T follicular helper cell (primary cell): ENCODE results near the gene OAF.
"Not testable (repeated sequence)": the region's sequence is repeated elsewhere in the genome, so short reads cannot be mapped to it uniquely, and the experiment has no call there.

ENCODE experiments used
- DNase-seq: peaks from one replicate; pipeline ENCODE4 v3.0.0-alpha.2; 2020; ENCODE audit warnings: low read depth

OAF gene

DNA sequence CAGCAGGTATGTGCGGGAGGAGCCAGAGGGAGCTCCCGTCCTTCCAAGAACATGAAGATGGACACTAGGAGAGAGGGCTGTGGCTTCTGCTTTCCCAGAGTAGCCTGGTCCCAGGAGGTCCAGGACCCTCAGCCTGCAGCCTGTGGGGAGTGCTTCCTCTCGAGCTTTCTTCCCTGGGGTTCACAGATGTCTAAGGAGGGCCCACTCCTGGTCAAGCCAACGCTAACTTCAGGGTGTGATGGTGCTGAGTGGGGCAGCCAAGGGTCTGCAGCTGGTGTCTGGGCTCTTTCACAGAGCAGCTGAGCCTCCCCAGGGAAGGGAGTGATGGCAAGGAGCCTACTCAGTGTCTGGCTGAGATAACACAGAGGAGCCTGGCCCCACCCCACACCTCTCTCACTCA, 32.4 kb downstream of the OAF start:
- DNase-seq = no peak

DNA sequence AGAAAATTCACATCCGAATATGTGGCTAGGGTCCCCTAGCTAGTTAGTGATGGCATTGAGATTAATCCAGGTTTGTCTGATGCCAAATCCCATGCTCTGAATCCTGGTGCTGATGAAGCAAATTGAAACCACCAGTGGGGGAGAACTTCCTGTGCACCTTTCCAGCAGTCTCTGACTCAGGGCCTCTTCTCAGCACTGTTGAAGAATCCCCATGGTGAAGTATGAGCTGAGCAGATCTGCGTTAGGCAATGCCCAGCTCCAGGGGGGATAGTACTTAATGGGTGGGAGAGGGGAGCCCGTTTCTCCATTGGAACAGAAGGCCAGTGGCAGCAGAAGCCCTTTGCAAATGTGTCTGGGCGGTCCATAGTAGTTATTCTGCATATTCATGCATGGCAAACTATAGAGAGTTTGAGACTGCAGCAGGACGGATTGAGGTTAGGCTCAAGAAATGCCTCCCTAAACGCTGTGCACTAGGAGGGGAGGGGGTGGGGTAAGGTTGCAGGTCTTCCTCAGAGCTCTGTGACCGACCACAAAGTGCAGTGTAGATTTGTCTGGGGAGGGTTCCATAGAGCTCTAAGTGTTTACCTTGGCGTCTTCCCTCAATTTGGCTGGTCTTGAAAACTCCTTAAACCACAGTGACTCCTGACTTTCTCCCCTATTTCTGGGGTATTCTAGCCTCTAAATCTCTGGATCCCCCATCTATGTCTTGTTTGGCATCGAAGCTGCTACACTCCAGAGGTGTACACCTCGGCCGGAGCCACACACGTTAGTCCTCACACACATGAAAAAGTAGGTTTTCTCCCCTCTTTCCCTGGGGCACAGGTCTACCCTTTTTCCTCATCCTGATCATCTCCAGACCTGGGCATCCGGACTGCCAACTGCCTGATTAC, 33.9 kb downstream of the OAF start:
- no peak for DNase-seq

- no peak for DNase-seq
Measured at GRCh38 chr11:120245434-120245833, 34.6 kb downstream of the OAF start.

- no peak for DNase-seq
Measured at GRCh38 chr11:120248551-120249278, 37.9 kb downstream of the OAF start.

DNA sequence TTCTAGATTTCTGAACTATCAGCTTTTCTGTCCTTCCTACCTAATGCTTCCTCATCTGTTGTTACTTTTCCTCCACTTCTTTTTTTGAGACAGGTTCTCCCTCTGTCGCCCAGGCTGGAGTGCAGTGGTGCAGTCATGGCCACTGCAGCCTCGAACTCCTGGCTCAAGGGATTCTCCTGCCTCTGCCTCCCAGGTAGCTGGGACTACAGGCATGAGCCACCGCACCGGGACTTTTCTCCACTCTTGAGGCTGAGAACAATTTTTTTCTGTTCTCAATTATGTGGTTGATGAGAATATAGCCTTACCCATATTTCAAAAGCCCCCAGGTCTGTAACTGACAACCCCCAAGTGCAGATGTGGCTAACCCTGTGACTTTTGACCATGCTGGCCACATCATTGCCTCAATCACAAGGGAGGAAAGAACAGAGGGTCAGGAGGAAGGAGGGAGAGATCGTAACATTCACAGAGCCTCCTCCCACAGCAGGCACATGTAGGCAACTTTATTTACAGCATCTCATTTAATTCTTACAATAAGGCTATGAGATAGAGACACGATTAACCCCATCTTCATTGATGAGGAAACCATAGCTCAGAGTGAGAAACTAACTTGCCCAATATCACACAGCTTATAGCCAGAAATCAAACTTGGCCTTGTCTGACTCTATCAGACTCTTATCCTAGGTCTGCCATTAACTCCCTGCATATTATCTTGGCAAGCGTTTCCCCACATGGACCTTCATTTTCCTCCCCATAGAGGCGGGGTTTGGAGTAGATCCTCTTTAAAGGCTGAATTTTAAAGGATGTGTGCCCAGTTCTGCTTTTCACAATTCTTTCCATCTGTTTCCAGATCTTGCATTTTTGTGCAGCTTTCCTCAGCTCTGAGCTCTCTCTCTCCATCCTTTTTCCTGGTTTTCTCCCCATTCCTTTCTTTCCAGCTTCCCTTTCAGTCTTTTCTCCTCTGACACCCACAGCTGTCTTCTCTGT, 38.7 kb downstream of the OAF start:
- no peak for DNase-seq

GRCh38 chr11:120253377-120253776, 42.5 kb downstream of the OAF start:
- DNase-seq = not testable (repeated sequence)

DNA sequence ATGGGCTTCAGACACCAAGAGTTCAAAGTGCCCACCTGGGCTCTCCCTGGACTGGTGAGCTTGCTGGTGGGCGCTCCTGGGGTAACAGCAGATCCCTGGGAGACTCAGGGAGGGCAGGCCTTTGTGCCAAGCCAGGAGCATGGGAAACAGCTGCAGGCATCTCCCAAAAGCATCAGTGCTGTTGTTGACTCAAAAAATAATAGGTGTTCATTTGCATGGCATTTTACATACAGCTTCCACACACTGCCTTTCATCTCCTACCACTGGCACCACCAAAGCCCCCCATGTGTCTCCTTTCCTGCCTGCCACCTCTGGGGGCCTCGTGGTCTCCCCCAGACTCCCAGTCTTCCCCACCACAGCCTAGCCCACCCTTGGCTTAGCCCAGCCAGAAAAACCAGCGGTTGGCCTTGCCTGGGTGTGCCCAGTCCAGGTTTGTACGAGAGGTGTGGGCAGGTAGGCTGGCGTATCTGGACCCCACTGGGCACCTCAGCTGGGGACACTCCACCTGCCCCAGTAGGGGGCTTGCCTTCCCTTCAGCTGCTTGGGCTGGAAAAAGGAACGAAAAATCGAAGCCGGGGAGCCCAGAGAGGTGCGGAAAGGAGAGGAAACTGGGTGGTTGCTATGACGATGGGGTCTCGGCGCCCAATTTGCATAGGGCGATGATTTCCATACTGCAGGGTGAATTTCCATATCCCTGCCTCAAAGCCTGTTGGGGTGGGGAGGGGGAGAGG, 44.1 kb downstream of the OAF start:
- DNase-seq = no peak

DNA sequence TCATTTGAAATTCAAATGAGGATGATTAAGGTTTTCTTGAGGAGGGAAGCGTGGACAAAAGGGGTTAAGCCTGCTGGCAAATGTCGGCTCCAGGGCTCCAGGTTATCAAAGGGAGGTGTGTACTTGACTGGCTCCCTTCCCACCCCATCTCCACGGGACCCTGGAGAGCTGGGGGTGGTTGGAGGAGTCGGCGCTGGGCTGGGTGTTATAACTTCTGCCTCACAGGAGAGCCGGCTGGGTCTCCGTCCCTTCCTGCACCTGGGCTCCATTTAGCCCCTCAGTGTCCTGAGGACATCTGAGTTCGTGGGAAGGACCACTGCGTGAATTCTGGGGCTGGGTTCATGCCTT, 44.7 kb downstream of the OAF start:
- DNase-seq = no peak

DNA sequence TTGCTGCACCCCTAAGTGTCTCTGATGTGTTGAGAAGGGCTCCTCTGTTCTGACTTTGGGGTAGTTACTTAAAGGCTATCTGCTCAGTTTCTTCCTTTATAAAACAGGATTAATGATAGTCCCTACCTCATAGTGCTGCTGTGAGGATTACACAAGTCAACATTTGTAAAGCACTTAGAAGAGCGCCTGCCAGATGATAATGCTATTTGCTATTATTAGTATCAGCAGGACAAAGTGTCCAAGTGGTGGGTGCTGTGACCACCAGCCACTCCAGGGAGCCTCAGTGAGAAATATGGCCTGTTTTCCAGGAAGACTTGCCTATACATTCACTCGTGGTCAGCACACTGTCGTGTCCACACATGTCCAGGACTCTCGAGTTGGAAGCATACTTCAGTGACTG, 45.3 kb downstream of the OAF start:
- DNase-seq = no peak

DNA sequence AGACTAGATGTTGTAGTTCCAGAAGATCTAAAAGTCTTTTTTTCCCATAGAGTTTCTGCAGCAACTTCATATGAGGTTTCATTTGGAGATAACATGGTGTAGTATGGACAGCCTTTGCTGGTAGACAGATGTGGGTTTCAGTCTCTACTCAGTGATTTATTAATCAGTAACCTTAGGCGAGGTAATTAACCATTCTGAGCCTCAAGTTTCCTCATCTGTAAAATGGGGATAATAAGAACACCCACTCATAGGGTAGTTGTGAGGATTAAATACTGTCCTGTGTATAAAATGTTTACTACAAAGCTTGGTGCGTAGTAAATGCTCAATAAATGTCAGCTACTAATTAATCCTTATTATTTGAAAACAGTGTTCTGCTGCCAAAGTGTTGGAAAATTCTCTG, 45.9 kb downstream of the OAF start:
- DNase-seq = no peak

DNA sequence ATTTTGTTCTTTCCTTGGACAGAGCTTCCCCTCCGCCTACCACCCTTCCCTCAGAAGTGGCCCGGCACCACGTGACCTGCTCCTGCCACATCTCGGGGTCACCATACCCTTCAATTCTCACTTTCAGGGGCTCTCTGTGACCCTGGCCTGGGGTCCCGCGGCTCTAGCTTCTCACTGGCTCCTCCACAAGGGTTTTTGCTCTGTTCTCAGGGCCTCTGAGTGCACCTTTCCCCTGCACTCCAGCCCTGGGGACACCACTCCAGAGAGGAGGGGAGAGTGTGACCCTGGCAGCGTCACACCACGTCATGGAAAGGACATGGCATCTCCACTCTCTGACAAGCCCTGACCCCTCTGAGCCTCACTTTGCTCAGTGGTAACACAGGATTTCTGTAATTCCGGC, 46.5 kb downstream of the OAF start:
- DNase-seq = no peak

DNA sequence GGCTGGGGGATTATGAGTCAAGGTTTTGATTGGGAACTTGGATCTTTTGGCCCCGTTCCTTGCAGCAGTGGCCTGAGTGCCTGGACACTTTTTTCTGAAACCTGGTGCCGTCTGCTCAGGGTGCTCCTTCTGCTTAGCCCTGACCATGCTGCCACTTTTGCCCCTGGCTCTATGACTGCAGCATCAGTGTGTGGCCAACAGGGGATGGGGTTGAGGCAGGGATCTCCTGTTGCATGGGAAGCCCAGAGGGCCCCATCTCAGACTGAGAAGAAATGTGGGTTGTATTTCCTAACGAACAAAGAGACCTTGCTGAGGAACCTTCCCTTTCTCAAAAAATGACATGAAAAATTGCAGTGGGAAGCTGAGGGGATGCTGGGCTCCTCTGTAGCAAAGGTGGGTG, 47.8 kb downstream of the OAF start:
- no peak for DNase-seq

- no peak for DNase-seq
Measured at GRCh38 chr11:120259241-120259640, 48.4 kb downstream of the OAF start.

DNA sequence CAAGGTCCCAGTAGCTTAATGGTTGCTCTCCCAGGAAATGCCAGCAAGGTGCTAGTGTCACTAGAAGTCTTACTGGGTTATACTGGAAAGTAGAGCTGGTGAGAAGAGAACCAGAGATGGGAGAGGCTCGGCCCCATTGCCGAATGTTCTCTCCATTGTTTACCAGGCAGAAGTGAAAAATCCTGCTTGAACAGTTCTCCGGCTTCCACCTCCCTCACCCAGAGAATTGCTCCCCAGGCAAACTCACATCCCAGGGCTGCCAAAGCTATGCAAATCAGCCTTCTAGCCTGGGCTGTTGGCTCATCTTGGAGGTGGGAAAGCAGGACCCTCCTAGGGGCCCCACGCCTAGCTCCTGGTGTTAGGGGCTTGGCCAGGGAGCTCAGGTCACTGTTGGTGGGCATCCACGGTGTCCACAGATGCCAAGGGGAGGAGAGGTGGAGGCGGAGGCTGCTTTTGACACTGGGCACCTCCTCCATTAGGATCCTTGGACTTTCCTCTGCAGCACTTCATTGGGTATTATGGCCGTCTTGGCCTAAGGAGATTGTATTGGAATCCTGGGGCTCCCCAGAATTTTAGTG, 49.2 kb downstream of the OAF start:
- no peak for DNase-seq

- no peak for DNase-seq
Measured at GRCh38 chr11:120260616-120261015, 49.8 kb downstream of the OAF start.

GRCh38 chr11:120261321-120261720, 50.5 kb downstream of the OAF start:
- no peak for DNase-seq

GRCh38 chr11:120261931-120262330, 51.1 kb downstream of the OAF start:
- DNase-seq = no peak

DNA sequence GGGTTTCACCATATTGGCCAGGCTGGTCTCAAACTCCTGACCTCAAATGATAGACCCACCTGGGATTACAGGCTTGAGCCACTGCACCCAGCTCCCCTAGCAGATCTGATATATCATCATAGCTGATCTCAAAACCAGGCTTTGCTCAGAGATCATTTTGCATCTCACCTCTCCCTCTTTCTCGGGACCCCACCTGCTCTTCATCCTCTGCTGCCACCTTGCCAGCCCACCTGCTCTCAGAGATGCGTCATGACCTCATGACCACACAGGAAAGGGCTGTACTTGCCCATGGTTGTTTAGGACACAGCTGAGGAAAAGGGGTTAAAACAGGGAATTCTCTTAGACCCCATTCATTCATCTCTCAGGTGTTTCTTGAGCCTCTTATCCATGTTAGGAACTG, 56.5 kb downstream of the OAF start:
- no peak for DNase-seq

GRCh38 chr11:120268686-120269085, 57.9 kb downstream of the OAF start:
- no peak for DNase-seq

DNA sequence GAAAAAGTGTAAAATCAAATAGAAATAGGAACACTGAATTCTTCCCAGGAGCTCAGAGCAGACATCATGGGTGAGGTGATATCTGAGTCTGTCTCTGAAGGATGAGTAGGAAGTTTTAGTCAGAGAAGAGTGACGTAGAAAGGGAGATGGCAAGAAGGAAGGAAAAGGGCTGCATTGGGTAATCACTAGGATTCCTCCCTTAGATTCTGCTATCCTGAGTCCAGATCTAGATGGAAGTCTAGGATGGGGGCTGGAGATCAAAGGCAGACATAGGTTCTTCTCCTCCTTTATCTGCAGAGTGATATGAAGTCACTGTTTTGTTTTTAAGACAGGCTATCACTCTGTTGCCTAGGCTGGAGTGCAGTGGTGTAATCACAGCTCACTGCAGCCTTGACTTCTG, 59.6 kb downstream of the OAF start:
- no peak for DNase-seq

DNA sequence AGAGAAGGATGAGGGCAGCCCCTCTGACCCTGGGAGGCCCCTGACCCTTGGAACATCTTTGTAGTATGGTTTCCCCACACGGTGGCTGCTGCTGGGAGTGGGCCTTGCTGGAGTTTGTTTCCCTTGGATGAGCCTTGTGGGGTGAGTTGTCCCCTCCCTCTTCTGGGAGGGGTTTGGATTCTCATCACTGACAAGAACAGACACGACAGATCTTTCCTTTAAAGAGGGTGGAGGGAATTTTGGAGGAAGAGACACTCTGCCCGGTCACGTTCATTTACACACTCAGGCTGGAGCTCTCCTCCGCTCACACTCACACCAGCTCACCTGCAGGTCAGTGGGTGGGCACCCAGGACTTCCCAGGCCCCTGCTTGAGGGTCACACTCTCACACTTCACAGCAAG, 60.8 kb downstream of the OAF start:
- no peak for DNase-seq
